ENCODE results near the gene SEC14L2. TPM values are rescaled to one million over a fixed set of nuclear protein-coding genes. Genes with fewer than 3 reads are reported as not detected.

SEC14L2 gene
- total and polyA plus RNA-seq, 2 experiments from 2014 or later: 2.5 to 4.2 TPM

GRCh38 chr22:30381264-30381663, 15.6 kb upstream of the SEC14L2 start:
- H3K9me2 ChIP-seq (ENCODE audit: insufficient read depth): no peaks in the 10 kb centered on the region
- Mint-ChIP-seq H3K9me3 (no peaks in the 10 kb centered on the region), H3K4me3 (no peak overlapping the region), H3K4me1 (peaks cover 2% of the 10 kb centered on the region), H3K27me3 (ENCODE audit: insufficient read depth, low read depth, poor library complexity) (peaks cover 8% of the 10 kb centered on the region), H3K27ac (no peak overlapping the region), H3K36me3 (ENCODE audit: low read depth) (peaks cover 17% of the 10 kb centered on the region)
- no peaks in the 10 kb centered on the region for H3K27me3 ChIP-seq (ENCODE audit: insufficient read depth)
- no peak overlapping the region for H3K4me3 ChIP-seq
- ATAC-seq (no peak), DNase-seq (ENCODE audit: low spot score) (no peak)
- H3K79me2 ChIP-seq (replicated peaks; ENCODE audit: insufficient read depth): no peaks in the 10 kb centered on the region
- peaks cover 1% of the 10 kb centered on the region for H3K4me1 ChIP-seq (ENCODE audit: insufficient read depth)
- H4K20me1 ChIP-seq (replicated peaks; ENCODE audit: insufficient read depth): no peaks in the 10 kb centered on the region
- no peak overlapping the region for H2AFZ ChIP-seq
- no peak overlapping the region for H3K4me2 ChIP-seq
- no peak overlapping the region for H3K27ac ChIP-seq (ENCODE audit: low read depth)
- no peaks in the 10 kb centered on the region for H3K36me3 ChIP-seq (ENCODE audit: insufficient read depth)
- TF ChIP-seq JUNB (IDR thresholded peaks at IDR 0.05; ENCODE audit: unreplicated experiment): no peak
- TF ChIP-seq EZH2 (IDR thresholded peaks at IDR 0.05; ENCODE audit: low read depth, unreplicated experiment): no peak
- TF ChIP-seq EZH2phosphoT487 (IDR thresholded peaks at IDR 0.05; ENCODE audit: unreplicated experiment): no peak
- no peak for TF ChIP-seq ZNF331 (CRISPR knock-in tag; IDR thresholded peaks at IDR 0.05; ENCODE audit: low read depth)
- TF ChIP-seq, protein P1, sequence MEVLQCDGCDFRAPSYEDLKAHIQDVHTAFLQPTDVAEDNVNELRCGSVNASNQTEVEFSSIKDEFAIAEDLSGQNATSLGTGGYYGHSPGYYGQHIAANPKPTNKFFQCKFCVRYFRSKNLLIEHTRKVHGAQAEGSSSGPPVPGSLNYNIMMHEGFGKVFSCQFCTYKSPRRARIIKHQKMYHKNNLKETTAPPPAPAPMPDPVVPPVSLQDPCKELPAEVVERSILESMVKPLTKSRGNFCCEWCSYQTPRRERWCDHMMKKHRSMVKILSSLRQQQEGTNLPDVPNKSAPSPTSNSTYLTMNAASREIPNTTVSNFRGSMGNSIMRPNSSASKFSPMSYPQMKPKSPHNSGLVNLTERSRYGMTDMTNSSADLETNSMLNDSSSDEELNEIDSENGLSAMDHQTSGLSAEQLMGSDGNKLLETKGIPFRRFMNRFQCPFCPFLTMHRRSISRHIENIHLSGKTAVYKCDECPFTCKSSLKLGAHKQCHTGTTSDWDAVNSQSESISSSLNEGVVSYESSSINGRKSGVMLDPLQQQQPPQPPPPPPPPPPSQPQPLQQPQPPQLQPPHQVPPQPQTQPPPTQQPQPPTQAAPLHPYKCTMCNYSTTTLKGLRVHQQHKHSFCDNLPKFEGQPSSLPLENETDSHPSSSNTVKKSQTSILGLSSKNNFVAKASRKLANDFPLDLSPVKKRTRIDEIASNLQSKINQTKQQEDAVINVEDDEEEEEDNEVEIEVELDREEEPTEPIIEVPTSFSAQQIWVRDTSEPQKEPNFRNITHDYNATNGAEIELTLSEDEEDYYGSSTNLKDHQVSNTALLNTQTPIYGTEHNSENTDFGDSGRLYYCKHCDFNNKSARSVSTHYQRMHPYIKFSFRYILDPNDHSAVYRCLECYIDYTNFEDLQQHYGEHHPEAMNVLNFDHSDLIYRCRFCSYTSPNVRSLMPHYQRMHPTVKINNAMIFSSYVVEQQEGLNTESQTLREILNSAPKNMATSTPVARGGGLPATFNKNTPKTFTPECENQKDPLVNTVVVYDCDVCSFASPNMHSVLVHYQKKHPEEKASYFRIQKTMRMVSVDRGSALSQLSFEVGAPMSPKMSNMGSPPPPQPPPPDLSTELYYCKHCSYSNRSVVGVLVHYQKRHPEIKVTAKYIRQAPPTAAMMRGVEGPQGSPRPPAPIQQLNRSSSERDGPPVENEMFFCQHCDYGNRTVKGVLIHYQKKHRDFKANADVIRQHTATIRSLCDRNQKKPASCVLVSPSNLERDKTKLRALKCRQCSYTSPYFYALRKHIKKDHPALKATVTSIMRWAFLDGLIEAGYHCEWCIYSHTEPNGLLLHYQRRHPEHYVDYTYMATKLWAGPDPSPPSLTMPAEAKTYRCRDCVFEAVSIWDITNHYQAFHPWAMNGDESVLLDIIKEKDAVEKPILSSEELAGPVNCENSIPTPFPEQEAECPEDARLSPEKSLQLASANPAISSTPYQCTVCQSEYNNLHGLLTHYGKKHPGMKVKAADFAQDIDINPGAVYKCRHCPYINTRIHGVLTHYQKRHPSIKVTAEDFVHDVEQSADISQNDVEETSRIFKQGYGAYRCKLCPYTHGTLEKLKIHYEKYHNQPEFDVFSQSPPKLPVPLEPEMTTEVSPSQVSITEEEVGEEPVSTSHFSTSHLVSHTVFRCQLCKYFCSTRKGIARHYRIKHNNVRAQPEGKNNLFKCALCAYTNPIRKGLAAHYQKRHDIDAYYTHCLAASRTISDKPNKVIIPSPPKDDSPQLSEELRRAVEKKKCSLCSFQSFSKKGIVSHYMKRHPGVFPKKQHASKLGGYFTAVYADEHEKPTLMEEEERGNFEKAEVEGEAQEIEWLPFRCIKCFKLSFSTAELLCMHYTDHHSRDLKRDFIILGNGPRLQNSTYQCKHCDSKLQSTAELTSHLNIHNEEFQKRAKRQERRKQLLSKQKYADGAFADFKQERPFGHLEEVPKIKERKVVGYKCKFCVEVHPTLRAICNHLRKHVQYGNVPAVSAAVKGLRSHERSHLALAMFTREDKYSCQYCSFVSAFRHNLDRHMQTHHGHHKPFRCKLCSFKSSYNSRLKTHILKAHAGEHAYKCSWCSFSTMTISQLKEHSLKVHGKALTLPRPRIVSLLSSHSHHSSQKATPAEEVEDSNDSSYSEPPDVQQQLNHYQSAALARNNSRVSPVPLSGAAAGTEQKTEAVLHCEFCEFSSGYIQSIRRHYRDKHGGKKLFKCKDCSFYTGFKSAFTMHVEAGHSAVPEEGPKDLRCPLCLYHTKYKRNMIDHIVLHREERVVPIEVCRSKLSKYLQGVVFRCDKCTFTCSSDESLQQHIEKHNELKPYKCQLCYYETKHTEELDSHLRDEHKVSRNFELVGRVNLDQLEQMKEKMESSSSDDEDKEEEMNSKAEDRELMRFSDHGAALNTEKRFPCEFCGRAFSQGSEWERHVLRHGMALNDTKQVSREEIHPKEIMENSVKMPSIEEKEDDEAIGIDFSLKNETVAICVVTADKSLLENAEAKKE (CRISPR knock-in tag; IDR thresholded peaks at IDR 0.05): no peak
- TF ChIP-seq ETS1 (IDR thresholded peaks at IDR 0.05): no peak
- TF ChIP-seq POLR2AphosphoS5 (IDR thresholded peaks at IDR 0.05; ENCODE audit: low read depth): no peak
- TF ChIP-seq CREB1 (CRISPR knock-in tag; IDR thresholded peaks at IDR 0.05; ENCODE audit: low read depth): no peak
- TF ChIP-seq REST (IDR thresholded peaks at IDR 0.05; ENCODE audit: unreplicated experiment): no peak
- no peaks in the 10 kb centered on the region for H3F3A ChIP-seq (replicated peaks; ENCODE audit: low read depth)
